MG63 (cell line): ENCODE results near the gene SGK2. TPM values are rescaled to one million over a fixed set of nuclear protein-coding genes. Genes with fewer than 3 reads are reported as not detected.
A peak's percentile ranks its signal among the peaks of the same experiment; 100 is the strongest.
"Not testable (repeated sequence)": the region's sequence is repeated elsewhere in the genome, so short reads cannot be mapped to it uniquely, and the experiment has no call there.

Experiments
- DNase-seq: peaks from one replicate; pipeline ENCODE4 v3.0.0-alpha.2; 2020
- H3K27me3 ChIP-seq: fragments of 250-450 bp; sonication (Bioruptor Pico); 2 replicates; pipeline ENCODE4 v1.5.1; 2020; ENCODE audit warnings: mild to moderate bottlenecking, moderate library complexity
- H3K36me3 ChIP-seq: fragments of 250-450 bp; sonication (Bioruptor Pico); 2 replicates; pipeline ENCODE4 v1.5.1; 2020; ENCODE audit warnings: mild to moderate bottlenecking, moderate library complexity
- H3K4me3 ChIP-seq: fragments of 250-450 bp; sonication (Bioruptor Pico); 2 replicates; pipeline ENCODE4 v1.5.1; 2020; ENCODE audit warnings: mild to moderate bottlenecking, moderate library complexity
- H3K9me3 ChIP-seq: fragments of 250-450 bp; sonication (Bioruptor Pico); 2 replicates; pipeline ENCODE4 v1.5.1; 2020; ENCODE audit warnings: mild to moderate bottlenecking, moderate library complexity
- total RNA-seq: library from RNA; depleted of rRNA; stranded (reverse); fragments of >200 nt; shearing (Covaris generic); gene quantifications from 2 replicates; pipeline ENCODE4 v1.2.3, GENCODE V29; 2014; ENCODE audit warnings: low replicate concordance

The SGK2 gene
- total RNA-seq, 1 experiment from 2014 or later, result 0.72 TPM

DNA sequence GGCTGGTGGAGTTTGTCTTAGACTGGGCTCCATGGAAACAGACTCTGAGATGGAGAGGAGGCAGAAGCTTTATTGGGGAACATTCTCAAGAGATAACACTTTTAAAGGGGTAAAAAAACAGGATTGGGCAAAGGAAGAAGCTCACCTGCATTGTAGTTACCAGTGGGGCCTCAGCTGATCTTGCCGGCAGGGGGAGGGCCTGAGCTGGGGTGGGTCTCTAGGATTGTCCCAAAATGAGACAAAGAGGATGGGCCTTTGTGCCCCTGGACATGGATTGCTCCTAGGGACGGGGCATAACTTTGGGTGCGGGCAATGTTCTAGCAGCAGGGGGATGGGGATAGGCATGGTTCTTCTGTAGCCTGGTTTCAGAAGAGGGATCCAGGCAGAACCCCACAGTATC lies 12.5 kb downstream of the SGK2 start:
- Histone ChIP-seq H3K4me3 (no peak overlapping the region), H3K9me3 (no peaks in the 10 kb centered on the region), H3K27me3 (no peaks in the 10 kb centered on the region), H3K36me3 (no peaks in the 10 kb centered on the region)
- no peak for DNase-seq

DNA sequence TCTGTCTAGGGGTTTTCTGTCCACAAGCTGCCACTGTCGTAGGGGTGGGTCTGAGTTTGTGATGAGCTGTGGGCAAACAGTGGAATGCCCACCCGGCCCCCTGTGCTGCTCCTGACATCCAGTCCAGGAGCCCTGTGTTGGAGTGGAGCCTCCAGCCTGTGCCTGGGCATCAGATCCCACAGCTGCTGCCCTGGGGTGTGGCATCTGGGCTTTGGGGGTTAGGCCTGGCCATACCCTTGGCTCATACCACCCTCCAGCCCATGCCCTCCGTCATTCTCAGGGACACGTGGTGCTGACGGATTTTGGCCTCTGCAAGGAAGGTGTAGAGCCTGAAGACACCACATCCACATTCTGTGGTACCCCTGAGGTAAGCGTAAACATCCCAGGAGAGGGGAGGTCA lies 12.9 kb downstream of the SGK2 start:
- no peaks in the 10 kb centered on the region for H3K27me3 ChIP-seq

GRCh38 chr20:43572891-43573290 lies 14.1 kb downstream of the SGK2 start:
- H3K4me3 ChIP-seq, result no peak overlapping the region
- DNase-seq, result no peak

More for the DNA sequence above, 12.9 kb downstream of the SGK2 start:
- no peak overlapping the region for H3K4me3 ChIP-seq
- DNase-seq, result no peak
- H3K9me3 ChIP-seq, result no peaks in the 10 kb centered on the region
- H3K36me3 ChIP-seq, result no peaks in the 10 kb centered on the region

DNA sequence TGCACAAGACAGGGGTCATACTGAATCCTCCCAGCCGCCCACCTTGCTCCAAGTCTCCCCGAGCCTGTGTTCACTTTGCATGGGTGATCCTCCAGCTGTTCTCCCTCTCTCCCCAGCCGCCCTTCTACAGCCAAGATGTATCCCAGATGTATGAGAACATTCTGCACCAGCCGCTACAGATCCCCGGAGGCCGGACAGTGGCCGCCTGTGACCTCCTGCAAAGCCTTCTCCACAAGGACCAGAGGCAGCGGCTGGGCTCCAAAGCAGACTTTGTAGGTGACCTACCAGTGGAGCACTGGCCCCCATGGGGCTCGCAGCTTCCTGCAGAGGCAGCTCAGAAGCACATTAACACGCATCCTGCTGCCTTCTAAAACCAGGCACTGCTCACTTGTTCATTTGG lies 17.3 kb downstream of the SGK2 start:
- Histone ChIP-seq H3K9me3 (no peaks in the 10 kb centered on the region), H3K4me3 (no peak overlapping the region), H3K36me3 (no peaks in the 10 kb centered on the region), H3K27me3 (no peaks in the 10 kb centered on the region)
- no peak for DNase-seq

More at GRCh38 chr20:43572891-43573290, 14.1 kb downstream of the SGK2 start:
- Histone ChIP-seq H3K27me3 (no peaks in the 10 kb centered on the region), H3K36me3 (no peaks in the 10 kb centered on the region), H3K9me3 (no peaks in the 10 kb centered on the region)

- Histone ChIP-seq H3K4me3 (no peak overlapping the region), H3K36me3 (no peaks in the 10 kb centered on the region), H3K9me3 (no peaks in the 10 kb centered on the region), H3K27me3 (no peaks in the 10 kb centered on the region)
- DNase-seq, result no peak
Measured at GRCh38 chr20:43579861-43580793, 21.3 kb downstream of the SGK2 start.

GRCh38 chr20:43583133-43583864 lies 24.5 kb downstream of the SGK2 start:
- no peak for DNase-seq
- no peak overlapping the region for H3K4me3 ChIP-seq
- no peaks in the 10 kb centered on the region for H3K9me3 ChIP-seq

GRCh38 chr20:43583982-43584432 lies 25.2 kb downstream of the SGK2 start:
- DNase-seq, result peak; percentile 79
- no peak overlapping the region for H3K4me3 ChIP-seq
- H3K36me3 ChIP-seq, result no peaks in the 10 kb centered on the region
- H3K9me3 ChIP-seq, result no peaks in the 10 kb centered on the region
- no peaks in the 10 kb centered on the region for H3K27me3 ChIP-seq

More at GRCh38 chr20:43583133-43583864, 24.5 kb downstream of the SGK2 start:
- no peaks in the 10 kb centered on the region for H3K36me3 ChIP-seq
- H3K27me3 ChIP-seq, result no peaks in the 10 kb centered on the region

DNA sequence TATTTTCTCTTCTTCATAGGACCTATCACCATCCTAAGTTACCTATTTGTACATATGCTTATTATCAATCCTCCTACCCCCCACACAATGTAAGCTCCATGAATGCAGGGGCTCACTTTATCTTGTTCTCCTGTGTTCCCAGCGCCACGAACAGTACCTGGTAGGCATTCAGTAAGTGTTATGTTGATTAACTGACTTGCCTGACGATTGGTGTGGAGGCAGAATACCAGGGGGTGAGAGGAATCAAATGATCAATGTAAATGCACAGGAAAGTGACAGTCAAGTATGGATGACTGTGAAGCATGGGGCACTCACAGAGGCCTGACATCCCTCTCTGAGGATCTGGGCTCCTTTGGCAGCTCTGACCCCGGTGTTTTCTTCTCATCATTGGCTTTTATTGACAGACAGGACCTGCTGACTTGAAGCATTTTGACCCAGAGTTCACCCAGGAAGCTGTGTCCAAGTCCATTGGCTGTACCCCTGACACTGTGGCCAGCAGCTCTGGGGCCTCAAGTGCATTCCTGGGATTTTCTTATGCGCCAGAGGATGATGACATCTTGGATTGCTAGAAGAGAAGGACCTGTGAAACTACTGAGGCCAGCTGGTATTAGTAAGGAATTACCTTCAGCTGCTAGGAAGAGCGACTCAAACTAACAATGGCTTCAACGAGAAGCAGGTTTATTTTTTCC lies 25.8 kb downstream of the SGK2 start:
- Histone ChIP-seq H3K4me3 (no peak overlapping the region), H3K36me3 (no peaks in the 10 kb centered on the region), H3K9me3 (no peaks in the 10 kb centered on the region), H3K27me3 (no peaks in the 10 kb centered on the region)
- DNase-seq, result peak; percentile 57

GRCh38 chr20:43586641-43587040 lies 27.8 kb downstream of the SGK2 start:
- no peak for DNase-seq
- no peaks in the 10 kb centered on the region for H3K27me3 ChIP-seq
- H3K36me3 ChIP-seq, result no peaks in the 10 kb centered on the region
- H3K9me3 ChIP-seq, result no peaks in the 10 kb centered on the region
- H3K4me3 ChIP-seq, result no peak overlapping the region

GRCh38 chr20:43588526-43588925 lies 29.7 kb downstream of the SGK2 start:
- not testable (repeated sequence) for H3K27me3 ChIP-seq

GRCh38 chr20:43590036-43590391 lies 31.2 kb downstream of the SGK2 start:
- H3K4me3 ChIP-seq, result peak overlapping the region; percentile 89
- no peaks in the 10 kb centered on the region for H3K27me3 ChIP-seq
- H3K9me3 ChIP-seq, result no peaks in the 10 kb centered on the region
- peaks cover 4% of the 10 kb centered on the region for H3K36me3 ChIP-seq
- no peak for DNase-seq

More at GRCh38 chr20:43588526-43588925, 29.7 kb downstream of the SGK2 start:
- not testable (repeated sequence) for H3K4me3 ChIP-seq, H3K9me3 ChIP-seq, H3K36me3 ChIP-seq, DNase-seq

GRCh38 chr20:43590392-43591303 lies 31.8 kb downstream of the SGK2 start, which contains the start of gene IFT52:
TSS of gene IFT52 (plus strand) at chr20:43590937. CDS start at chr20:43594699, 3,762 bp downstream.
- Histone ChIP-seq H3K9me3 (no peaks in the 10 kb centered on the region), H3K36me3 (peaks cover 4% of the 10 kb centered on the region)
- peak; percentile 96 for DNase-seq

GRCh38 chr20:43601960-43602359 lies 43.1 kb downstream of the SGK2 start:
- DNase-seq, H3K27me3 ChIP-seq, H3K9me3 ChIP-seq, H3K4me3 ChIP-seq: not testable (repeated sequence)
- H3K36me3 ChIP-seq, result peaks cover 42% of the 10 kb centered on the region

More at GRCh38 chr20:43590392-43591303, 31.8 kb downstream of the SGK2 start, which contains the start of gene IFT52:
- peak within 1 kb of the TSS; percentile 89 for H3K4me3 ChIP-seq
- no peaks in the 10 kb centered on the region for H3K27me3 ChIP-seq

- DNase-seq, result no peak
- peaks cover 35% of the 10 kb centered on the region for H3K36me3 ChIP-seq
- H3K4me3 ChIP-seq, result no peak overlapping the region
- no peaks in the 10 kb centered on the region for H3K9me3 ChIP-seq
- no peaks in the 10 kb centered on the region for H3K27me3 ChIP-seq
Measured at GRCh38 chr20:43603124-43603523, 44.3 kb downstream of the SGK2 start.

- peaks cover 31% of the 10 kb centered on the region for H3K36me3 ChIP-seq
- no peak overlapping the region for H3K4me3 ChIP-seq
- DNase-seq, result no peak
- H3K27me3 ChIP-seq, result no peaks in the 10 kb centered on the region
- no peaks in the 10 kb centered on the region for H3K9me3 ChIP-seq
Measured at GRCh38 chr20:43605715-43606114, 46.9 kb downstream of the SGK2 start.

DNA sequence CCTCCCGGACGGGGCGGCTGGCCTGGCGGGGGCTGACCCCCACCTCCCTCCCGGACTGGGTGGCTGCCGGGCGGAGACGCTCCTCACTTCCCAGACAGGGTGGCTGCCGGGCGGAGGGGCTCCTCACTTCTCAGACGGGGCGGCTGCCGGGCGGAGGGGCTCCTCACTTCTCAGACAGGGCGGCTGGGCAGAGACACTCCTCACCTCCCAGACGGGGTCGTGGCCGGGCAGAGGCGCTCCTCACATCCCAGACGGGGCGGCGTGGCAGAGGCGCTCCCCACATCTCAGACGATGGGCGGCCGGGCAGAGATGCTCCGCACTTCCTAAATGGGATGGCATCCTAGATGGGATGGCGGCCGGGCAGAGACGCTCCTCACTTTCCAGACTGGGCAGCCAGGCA lies 48.5 kb downstream of the SGK2 start:
- H3K36me3 ChIP-seq, result peaks cover 26% of the 10 kb centered on the region

More for the DNA sequence above, 48.5 kb downstream of the SGK2 start:
- H3K9me3 ChIP-seq, H3K4me3 ChIP-seq, DNase-seq, H3K27me3 ChIP-seq: not testable (repeated sequence)
